GM12873 (cell line): ENCODE data around the gene FMR1NB.

ENCODE experiments used
- TF ChIP-seq, protein P1 (sequence below): IDR thresholded peaks from 2 replicates; pipeline ENCODE4 v1.5.1; 2012; ENCODE audit warnings: low read depth, mild to moderate bottlenecking, moderate library complexity, low read length, control low read depth; ENCODE audit not compliant: insufficient read depth; ENCODE audit errors: missing control alignments

FMR1NB gene

DNA sequence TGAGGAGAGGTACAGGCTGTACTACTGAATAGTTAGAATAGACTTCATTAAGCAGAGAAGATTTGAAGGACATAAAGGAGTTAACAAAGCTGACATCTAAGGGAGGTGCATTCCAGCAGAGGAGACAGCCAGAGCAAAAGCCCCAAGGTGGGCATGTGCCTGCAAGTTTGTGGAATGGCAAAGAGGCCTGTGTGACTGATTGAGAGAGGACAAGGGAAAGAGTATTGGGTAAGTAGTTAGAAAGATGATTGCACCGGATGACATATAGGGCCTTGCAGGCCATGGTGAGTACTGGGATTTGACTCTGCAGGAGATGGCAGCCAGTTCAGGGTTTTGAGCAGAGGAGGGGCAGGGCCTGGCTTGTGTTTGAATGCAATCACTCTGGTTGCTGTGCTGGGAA lies 55.9 kb downstream of the FMR1NB start:
- TF ChIP-seq, protein P1, sequence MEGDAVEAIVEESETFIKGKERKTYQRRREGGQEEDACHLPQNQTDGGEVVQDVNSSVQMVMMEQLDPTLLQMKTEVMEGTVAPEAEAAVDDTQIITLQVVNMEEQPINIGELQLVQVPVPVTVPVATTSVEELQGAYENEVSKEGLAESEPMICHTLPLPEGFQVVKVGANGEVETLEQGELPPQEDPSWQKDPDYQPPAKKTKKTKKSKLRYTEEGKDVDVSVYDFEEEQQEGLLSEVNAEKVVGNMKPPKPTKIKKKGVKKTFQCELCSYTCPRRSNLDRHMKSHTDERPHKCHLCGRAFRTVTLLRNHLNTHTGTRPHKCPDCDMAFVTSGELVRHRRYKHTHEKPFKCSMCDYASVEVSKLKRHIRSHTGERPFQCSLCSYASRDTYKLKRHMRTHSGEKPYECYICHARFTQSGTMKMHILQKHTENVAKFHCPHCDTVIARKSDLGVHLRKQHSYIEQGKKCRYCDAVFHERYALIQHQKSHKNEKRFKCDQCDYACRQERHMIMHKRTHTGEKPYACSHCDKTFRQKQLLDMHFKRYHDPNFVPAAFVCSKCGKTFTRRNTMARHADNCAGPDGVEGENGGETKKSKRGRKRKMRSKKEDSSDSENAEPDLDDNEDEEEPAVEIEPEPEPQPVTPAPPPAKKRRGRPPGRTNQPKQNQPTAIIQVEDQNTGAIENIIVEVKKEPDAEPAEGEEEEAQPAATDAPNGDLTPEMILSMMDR, result no peak

DNA sequence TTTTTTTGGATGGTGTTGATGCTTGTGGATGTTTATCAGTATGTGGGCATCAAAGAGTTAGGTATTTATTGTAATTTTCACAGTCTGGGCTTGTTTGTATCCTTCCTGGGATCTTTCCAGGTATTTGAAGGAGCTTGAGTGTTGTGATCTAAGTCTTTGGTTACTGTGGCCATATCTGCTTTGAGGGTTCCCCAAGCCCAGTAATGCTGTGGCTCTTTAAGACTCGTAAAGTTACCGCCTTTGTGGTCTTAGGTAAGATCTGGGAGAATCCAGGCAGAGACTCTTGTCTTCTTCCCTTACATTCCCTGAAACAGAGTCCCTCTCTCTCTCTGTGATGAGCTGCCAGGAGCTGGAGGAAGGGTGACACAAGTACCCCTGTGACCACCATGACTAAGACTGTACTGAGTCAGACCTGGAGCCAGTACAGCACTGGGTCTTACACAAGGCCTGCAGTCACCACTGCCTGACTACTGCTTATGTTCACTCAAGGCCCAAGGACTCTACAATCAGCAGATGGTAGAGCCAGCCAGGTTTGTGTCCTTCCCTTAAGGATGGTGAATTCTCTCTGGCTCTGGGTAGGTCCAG lies 62.2 kb downstream of the FMR1NB start:
- TF ChIP-seq, protein P1, result no peak

DNA sequence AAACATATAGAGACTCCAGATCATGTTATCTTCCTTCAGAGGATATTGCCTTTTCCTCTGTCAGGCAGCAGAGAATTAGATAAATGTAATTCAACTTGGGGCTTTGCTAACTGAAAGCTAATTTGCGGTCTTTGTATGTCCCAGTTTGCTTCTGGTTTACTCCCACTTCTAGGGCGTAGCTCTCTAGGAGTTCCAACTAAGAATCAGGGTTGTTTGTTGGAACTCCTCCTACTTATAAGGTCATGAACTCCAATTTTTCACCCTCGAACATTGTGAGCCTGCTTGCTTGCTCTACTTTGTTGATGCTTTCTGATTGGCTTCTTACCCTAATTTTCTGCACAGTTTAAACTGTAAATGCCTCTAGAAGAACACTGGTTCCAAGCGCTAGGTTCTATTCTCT lies 66.1 kb downstream of the FMR1NB start:
- TF ChIP-seq, protein P1, result no peak

DNA sequence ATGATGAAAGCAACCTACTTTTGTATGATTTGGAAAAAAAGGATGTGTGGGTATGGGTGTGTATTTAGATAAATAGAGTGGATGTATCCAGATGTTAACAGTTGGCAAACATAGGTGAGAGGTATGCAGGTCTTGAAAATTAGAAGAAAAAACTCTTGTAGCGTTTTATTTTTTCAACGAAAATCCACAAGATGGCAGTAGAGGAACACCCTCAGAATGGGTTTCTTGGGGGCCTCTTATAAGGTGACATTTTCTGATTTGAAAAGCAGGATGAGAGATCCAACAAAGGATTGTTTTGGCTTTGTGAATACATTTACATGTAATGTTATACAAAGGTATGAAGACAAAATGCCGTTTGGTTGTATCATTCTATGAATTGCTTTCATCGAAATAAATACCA lies 68.3 kb downstream of the FMR1NB start:
- TF ChIP-seq, protein P1, result peak; percentile 57

DNA sequence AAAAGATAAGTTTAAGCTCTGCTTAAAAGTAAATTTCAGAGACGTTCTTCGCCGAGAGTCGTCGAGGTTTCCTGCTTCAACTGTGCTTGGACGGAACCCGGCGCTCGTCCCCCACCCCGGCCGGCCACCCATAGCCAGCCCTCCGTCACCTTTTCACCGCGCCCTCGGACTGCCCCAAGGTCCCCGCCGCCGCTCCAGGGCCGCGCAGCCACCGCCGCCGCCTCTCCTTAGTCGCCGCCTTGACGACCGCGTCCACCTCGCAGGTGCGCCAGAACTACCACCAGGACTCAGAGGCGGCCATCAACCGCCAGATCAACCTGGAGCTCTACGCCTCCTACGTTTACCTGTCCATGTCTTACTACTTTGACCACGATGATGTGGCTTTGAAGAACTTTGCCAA lies 70.8 kb downstream of the FMR1NB start:
- TF ChIP-seq, protein P1, result no peak

DNA sequence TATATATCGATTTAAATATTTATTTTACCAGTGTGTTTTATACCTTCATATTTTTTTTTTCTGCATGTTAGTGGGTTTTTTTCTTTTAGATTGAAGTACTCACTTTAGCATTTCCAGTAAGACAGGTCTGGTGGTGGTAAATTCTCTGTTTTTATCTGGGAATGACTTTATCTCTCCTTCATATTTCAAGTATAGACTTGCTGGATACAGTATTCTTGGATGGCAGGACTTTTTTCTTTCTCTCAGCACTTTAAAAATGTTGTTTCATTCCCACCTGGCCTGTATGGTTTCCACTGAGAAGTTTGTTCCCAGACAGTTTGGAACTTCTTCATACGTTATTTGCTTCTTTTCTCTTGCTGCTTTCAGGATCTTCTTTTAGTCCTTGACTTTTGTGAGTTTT lies 86.1 kb downstream of the FMR1NB start:
- TF ChIP-seq, protein P1, result no peak

DNA sequence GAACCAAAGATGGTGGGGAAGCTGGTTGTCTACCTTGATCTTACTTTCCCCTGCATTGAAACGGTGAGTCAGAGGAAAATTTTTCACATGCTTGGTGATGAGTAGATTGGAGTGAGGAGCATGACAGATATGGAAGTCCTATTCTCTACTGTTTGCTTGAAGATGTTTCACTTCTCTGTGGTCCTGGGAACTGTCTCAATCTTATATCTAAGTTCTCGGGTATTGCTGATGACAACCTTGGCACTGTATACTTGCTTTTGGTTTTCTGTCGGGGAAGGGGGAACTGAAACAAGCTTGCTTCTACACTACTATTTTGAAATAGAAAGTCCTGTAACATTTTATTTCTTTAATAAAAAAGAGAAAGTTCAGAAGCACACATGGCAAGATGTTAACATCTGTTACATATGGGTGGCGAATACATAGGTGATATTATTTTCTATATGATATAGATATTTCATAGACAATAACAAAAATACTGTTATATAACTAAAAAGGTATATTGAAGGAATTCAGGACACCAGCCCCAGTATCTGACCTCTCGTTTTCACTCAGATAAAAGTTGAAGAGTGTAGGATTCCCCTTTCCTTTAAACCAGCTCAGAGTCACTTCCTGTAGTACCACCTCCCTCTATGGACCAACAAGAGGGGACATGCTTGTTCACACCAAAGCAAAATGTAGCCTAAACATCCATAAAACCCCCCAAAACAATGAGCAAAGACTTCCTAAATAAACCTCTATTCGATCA lies 88.8 kb downstream of the FMR1NB start:
- TF ChIP-seq, protein P1, result no peak
